Measurements from ENCODE around the gene AJM1.

DNA sequence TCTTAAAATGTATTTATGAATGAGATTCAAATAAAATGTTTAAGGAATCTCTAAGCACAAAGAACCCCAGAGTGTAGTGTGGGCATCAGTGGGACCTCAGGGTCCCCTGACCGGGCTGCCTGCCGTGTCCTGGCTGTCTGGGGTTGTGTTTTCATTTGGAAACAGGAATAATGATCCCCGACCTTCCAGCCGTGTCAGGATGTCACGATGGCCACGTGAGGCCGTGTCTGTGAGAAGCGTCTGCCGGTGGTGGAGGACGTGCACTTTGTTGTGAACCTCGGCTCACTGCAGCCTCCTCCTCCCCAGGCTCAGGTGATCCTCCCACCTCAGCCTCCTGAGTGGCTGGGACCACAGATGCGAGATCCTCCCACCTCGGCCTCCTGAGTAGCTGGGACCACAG, 48.4 kb downstream of the AJM1 start:
- TF ChIP-seq, protein P1, sequence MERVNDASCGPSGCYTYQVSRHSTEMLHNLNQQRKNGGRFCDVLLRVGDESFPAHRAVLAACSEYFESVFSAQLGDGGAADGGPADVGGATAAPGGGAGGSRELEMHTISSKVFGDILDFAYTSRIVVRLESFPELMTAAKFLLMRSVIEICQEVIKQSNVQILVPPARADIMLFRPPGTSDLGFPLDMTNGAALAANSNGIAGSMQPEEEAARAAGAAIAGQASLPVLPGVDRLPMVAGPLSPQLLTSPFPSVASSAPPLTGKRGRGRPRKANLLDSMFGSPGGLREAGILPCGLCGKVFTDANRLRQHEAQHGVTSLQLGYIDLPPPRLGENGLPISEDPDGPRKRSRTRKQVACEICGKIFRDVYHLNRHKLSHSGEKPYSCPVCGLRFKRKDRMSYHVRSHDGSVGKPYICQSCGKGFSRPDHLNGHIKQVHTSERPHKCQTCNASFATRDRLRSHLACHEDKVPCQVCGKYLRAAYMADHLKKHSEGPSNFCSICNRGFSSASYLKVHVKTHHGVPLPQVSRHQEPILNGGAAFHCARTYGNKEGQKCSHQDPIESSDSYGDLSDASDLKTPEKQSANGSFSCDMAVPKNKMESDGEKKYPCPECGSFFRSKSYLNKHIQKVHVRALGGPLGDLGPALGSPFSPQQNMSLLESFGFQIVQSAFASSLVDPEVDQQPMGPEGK (CRISPR knock-in tag; IDR thresholded peaks at IDR 0.05; ENCODE audit: borderline replicate concordance), result no peak
- TF ChIP-seq ZFP3 (CRISPR knock-in tag; IDR thresholded peaks at IDR 0.05), result no peak
- no peak for TF ChIP-seq ESRRG (CRISPR knock-in tag; IDR thresholded peaks at IDR 0.05)
- no peak for TF ChIP-seq BACH2 (CRISPR knock-in tag; IDR thresholded peaks at IDR 0.05; ENCODE audit: borderline replicate concordance)
- no peak for TF ChIP-seq RARB (CRISPR knock-in tag; IDR thresholded peaks at IDR 0.05)
- no peak for TF ChIP-seq PPARA (CRISPR knock-in tag; IDR thresholded peaks at IDR 0.05; ENCODE audit: borderline replicate concordance)
- TF ChIP-seq, protein P2, sequence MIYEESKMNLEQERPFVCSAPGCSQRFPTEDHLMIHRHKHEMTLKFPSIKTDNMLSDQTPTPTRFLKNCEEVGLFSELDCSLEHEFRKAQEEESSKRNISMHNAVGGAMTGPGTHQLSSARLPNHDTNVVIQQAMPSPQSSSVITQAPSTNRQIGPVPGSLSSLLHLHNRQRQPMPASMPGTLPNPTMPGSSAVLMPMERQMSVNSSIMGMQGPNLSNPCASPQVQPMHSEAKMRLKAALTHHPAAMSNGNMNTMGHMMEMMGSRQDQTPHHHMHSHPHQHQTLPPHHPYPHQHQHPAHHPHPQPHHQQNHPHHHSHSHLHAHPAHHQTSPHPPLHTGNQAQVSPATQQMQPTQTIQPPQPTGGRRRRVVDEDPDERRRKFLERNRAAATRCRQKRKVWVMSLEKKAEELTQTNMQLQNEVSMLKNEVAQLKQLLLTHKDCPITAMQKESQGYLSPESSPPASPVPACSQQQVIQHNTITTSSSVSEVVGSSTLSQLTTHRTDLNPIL (CRISPR knock-in tag; IDR thresholded peaks at IDR 0.05; ENCODE audit: low read depth), result no peak
- TF ChIP-seq ARNTL (CRISPR knock-in tag; IDR thresholded peaks at IDR 0.05; ENCODE audit: borderline replicate concordance, low read depth), result no peak
- TF ChIP-seq, protein P3, sequence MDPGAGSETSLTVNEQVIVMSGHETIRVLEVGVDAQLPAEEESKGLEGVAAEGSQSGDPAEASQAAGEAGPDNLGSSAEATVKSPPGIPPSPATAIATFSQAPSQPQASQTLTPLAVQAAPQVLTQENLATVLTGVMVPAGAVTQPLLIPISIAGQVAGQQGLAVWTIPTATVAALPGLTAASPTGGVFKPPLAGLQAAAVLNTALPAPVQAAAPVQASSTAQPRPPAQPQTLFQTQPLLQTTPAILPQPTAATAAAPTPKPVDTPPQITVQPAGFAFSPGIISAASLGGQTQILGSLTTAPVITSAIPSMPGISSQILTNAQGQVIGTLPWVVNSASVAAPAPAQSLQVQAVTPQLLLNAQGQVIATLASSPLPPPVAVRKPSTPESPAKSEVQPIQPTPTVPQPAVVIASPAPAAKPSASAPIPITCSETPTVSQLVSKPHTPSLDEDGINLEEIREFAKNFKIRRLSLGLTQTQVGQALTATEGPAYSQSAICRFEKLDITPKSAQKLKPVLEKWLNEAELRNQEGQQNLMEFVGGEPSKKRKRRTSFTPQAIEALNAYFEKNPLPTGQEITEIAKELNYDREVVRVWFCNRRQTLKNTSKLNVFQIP (CRISPR knock-in tag; IDR thresholded peaks at IDR 0.05; ENCODE audit: borderline replicate concordance, low read depth), result no peak
- no peak for TF ChIP-seq ZNF8 (CRISPR knock-in tag; IDR thresholded peaks at IDR 0.05)
- no peak for TF ChIP-seq OSR1 (CRISPR knock-in tag; IDR thresholded peaks at IDR 0.05)

Measured in SK-N-SH treated with all-trans-retinoic acid at 6 μM for 48 hours (cell line).